ENCODE measurements around the gene FCHSD2. TPM values are rescaled to one million over a fixed set of nuclear protein-coding genes. Genes with fewer than 3 reads are reported as not detected.

FCHSD2 gene
- total RNA-seq, 2 donors from 2014 or later = 14.0 to 17.6 TPM

GRCh38 chr11:73140213-73141030, 1.7 kb downstream of the FCHSD2 start:
- TF ChIP-seq CTCF (conservative IDR thresholded peaks at IDR 0.05) = no peak
- Mint-ChIP-seq H3K27me3 (ENCODE audit: insufficient read depth) (peaks cover 11% of the 10 kb centered on the region), H3K36me3 (ENCODE audit: low read depth) (peaks cover 11% of the 10 kb centered on the region), H3K9me3 (no peaks in the 10 kb centered on the region), H3K4me3 (peak overlapping the region; percentile 79), H3K27ac (no peak overlapping the region), H3K4me1 (peaks cover 21% of the 10 kb centered on the region)
- no peaks in the 10 kb centered on the region for H3K9me3 ChIP-seq (ENCODE audit: control insufficient read depth, low read length)
- H3K27me3 ChIP-seq (ENCODE audit: control insufficient read depth, insufficient read depth, low read length, poor library complexity, severe bottlenecking) = peaks cover 9% of the 10 kb centered on the region
- H3K27ac ChIP-seq (ENCODE audit: low read depth, low read length) = peak overlapping the region; percentile 85
- peak; percentile 73 for DNase-seq
- H3K36me3 ChIP-seq (ENCODE audit: control insufficient read depth, insufficient read depth, low read length) = peaks cover 8% of the 10 kb centered on the region
- no peaks in the 10 kb centered on the region for H3K4me1 ChIP-seq (ENCODE audit: control insufficient read depth, insufficient read depth, low read length)
- peak overlapping the region; percentile 3 for H3K9ac ChIP-seq (ENCODE audit: extremely low read depth, low read length, poor library complexity, severe bottlenecking)
- peak overlapping the region; percentile 84 for H3K4me3 ChIP-seq (ENCODE audit: low read length)
- 2 to 14% methylated on average over 15 to 25 of the region's 26 CpGs for WGBS, 2 experiments (ENCODE audit: insufficient coverage in 1 of 2, insufficient read length in 1 of 2)

- no peak overlapping the region for H3K4me3 ChIP-seq (ENCODE audit: low read length)
- H3K27ac Mint-ChIP-seq = no peak overlapping the region
- H3K4me1 Mint-ChIP-seq = peaks cover 23% of the 10 kb centered on the region
- no peaks in the 10 kb centered on the region for H3K9me3 ChIP-seq (ENCODE audit: control insufficient read depth, low read length)
- no peak for TF ChIP-seq CTCF (conservative IDR thresholded peaks at IDR 0.05)
- H3K36me3 ChIP-seq (ENCODE audit: control insufficient read depth, insufficient read depth, low read length) = peaks cover 8% of the 10 kb centered on the region
- H3K27me3 ChIP-seq (ENCODE audit: control insufficient read depth, insufficient read depth, low read length, poor library complexity, severe bottlenecking) = peaks cover 9% of the 10 kb centered on the region
- WGBS, 2 experiments (ENCODE audit: insufficient coverage in 1 of 2, insufficient read length in 1 of 2) = 80% methylated on average over 1 of the region's 2 CpGs; no CpG with 5 or more reads in 1 of the 2 experiments
- no peaks in the 10 kb centered on the region for H3K4me1 ChIP-seq (ENCODE audit: control insufficient read depth, insufficient read depth, low read length)
- H3K36me3 Mint-ChIP-seq (ENCODE audit: low read depth) = peaks cover 11% of the 10 kb centered on the region
- H3K9me3 Mint-ChIP-seq = no peaks in the 10 kb centered on the region
- no peak overlapping the region for H3K27ac ChIP-seq (ENCODE audit: low read depth, low read length)
- H3K27me3 Mint-ChIP-seq (ENCODE audit: insufficient read depth) = peaks cover 11% of the 10 kb centered on the region
- H3K9ac ChIP-seq (ENCODE audit: extremely low read depth, low read length, poor library complexity, severe bottlenecking) = no peak overlapping the region
- DNase-seq = no peak
- H3K4me3 Mint-ChIP-seq = no peak overlapping the region
These were observed 2.5 kb downstream of the FCHSD2 start for GRCh38 chr11:73139476-73140198.

- Histone ChIP-seq H3K27me3 (ENCODE audit: control insufficient read depth, insufficient read depth, low read length, poor library complexity, severe bottlenecking) (peaks cover 9% of the 10 kb centered on the region), H3K36me3 (ENCODE audit: control insufficient read depth, insufficient read depth, low read length) (peaks cover 8% of the 10 kb centered on the region), H3K27ac (ENCODE audit: low read depth, low read length) (no peak overlapping the region), H3K9ac (ENCODE audit: extremely low read depth, low read length, poor library complexity, severe bottlenecking) (no peak overlapping the region), H3K4me1 (ENCODE audit: control insufficient read depth, insufficient read depth, low read length) (no peaks in the 10 kb centered on the region), H3K4me3 (ENCODE audit: low read length) (no peak overlapping the region), H3K9me3 (ENCODE audit: control insufficient read depth, low read length) (no peaks in the 10 kb centered on the region)
- Mint-ChIP-seq H3K4me3 (no peak overlapping the region), H3K4me1 (peaks cover 16% of the 10 kb centered on the region), H3K27ac (no peak overlapping the region), H3K36me3 (ENCODE audit: low read depth) (peaks cover 11% of the 10 kb centered on the region), H3K27me3 (ENCODE audit: insufficient read depth) (peaks cover 8% of the 10 kb centered on the region), H3K9me3 (no peaks in the 10 kb centered on the region)
- DNase-seq = no peak
- TF ChIP-seq CTCF (conservative IDR thresholded peaks at IDR 0.05) = no peak
These were observed 4.2 kb downstream of the FCHSD2 start for GRCh38 chr11:73137944-73138274.
